Ammon's horn (tissue), 1 donor: ENCODE results near the gene MACROD2.

ENCODE experiments used
- DNase-seq: peaks from one replicate; pipeline ENCODE4 v3.0.0-alpha.2; 2016; ENCODE audit warnings: low spot score

MACROD2 gene

DNA sequence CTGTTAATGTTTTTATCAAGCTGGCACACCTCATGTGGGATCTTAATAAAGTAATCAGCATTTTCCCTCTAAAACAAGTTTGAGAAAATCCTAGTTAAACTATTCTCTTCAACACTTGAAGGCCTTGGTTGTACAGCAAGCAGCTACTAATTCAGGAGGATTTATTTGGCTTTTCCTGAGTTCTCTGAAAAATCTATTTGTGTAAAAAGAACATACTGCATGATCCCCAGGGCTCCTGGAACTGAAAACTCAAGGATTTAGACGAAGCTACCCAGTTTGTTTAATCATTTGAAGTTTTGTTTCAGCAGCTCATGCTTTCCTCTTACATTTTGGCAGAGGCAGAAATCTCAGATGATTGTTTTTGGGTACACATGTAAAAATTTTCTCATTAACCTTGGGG is 651.7 kb downstream of the MACROD2 start:
- no peak for DNase-seq

DNA sequence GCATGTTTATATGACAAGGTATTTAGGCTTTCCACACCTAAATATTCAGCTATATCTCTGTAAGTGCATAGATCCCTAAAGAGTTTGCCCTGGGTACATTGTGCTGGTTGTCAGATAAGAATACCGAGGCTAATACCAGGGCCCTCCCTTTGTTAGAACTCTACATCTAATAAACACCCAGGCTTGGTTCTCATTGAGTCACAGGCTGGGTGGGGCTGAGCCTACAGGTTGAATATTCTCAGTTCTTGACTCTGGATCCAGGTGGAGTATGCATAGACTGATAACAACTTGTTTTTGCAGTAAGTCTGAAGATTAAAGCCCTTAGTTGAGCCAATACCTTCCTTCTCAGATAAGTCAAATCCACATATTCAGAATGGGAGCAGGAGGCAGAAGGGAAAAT is 654.3 kb downstream of the MACROD2 start:
- no peak for DNase-seq

DNA sequence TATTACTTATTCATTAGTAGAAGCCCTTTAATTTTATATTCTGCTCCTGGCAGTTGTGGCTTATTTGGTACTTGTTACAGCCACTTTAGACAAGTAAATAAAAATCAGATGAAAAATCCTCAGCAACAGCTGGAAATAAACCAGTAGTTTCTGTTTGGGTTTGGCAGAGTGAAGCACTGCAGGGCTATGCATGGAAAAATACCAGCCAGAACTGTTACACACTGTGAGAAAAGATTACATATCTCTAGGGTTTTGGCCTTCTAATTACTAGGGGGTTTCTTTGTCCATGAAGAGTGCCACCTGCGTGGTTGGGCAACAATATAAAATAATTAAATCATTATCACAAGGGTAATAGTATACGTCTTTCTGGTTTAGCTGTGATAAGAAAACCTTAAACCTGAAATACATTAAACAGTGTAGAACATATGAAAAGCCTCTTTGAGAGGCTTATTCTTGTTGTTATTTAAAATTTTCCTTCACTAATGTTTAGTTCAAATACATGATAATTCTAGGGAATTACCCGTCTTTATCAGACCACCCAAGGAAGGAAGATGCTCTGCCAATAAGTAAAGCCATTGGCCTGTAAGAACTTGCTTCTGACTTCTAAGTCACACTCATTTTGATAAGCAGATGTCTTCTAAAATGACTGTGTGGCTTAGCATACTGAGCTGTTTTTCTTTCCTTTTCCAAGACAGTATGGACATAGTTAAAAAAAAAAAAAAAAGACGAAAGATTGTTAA is 662.1 kb downstream of the MACROD2 start:
- no peak for DNase-seq

DNA sequence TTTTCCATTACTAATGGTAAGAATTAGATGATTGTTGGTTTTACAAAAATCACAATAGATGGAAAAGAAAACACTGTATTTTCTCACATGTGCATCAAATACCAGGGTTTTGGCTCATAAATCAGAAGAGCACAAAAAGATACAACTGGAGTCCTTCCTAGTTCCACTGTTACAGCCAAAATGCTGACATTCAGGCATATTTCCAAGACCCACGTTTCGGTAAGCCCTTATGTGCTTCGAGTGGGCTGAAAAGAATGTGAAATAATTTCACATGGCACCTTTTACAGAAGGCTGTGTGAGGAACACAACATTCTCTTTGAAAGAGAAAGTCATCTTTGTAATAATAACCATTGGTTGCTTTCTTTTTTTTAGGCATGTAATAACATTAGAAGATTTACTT is 668.8 kb downstream of the MACROD2 start:
- peak; percentile 57 for DNase-seq

DNA sequence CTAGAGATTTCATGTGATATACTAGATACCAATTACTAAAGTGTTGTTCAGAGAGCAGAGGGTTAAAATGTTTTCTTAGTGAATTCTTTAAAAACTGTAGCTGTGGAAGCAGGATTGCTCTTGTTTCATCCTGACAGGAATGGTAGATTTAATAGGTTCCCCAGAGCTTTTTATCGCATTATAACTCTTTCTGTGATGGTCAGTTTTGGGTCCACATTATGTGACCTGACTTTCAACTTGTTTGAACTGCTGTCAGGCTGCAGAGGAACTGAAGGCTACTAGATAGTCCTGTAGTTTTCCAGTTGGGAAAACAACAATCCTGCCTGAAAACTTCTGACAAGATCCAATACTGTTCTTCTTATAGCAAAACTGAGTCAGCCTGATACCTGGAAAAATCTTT is 671.4 kb downstream of the MACROD2 start:
- DNase-seq: no peak

DNA sequence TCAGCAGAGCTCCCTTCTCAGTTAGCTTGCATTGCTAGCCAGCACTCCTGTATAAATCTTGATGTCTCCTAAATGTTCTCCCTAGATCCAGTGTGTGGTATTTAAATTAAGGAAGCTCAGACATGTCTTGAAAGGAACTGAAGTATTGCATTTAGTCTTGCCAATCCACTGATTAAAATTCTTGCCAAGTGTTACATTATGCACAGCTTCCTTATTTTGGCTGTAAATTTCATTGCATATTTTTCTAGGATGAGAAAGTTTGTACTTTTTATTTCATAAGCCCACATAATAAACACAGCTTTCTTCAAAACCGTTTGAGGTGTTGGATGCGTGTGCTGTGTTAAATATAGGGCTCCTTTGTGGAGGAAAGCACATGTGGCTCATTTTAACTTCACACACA is 671.9 kb downstream of the MACROD2 start:
- DNase-seq: no peak

DNA sequence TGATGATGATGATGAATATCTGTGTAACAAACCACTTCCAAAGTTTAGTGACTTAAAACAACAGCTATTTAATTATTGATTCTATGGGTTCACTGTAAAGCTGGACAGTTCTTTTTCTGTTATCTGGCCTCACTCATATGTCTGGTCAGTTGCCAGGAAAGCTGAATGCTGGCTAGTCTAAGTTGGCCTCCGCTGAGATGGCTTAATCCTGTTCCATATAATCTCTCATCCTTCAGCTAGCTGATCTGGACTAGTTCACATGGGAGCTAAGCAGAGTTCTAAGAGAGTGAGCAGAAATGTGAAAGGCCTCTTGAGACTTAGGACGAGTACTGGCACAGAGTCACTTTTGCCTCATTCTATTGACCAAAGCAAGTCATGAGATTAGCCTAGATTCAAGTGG is 676.8 kb downstream of the MACROD2 start:
- no peak for DNase-seq

DNA sequence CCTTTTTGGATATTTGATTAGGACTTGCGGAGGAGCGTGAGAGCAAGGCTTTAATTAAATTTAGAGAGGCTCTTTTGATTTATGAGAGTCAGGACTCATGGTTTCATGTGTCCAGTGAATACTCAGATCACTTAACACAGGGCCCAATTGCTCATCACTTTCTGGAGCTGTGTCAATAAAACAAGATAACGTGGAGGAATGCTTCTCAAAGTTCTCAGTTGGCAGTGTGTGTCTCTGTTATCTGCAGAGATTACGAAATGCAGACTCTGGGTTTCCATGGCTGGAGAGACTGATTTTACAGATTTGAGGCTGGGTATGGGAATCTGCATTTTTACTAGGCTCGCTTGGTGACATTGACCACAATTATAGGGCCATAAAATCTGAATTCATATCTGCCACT is 677.8 kb downstream of the MACROD2 start:
- DNase-seq: no peak

DNA sequence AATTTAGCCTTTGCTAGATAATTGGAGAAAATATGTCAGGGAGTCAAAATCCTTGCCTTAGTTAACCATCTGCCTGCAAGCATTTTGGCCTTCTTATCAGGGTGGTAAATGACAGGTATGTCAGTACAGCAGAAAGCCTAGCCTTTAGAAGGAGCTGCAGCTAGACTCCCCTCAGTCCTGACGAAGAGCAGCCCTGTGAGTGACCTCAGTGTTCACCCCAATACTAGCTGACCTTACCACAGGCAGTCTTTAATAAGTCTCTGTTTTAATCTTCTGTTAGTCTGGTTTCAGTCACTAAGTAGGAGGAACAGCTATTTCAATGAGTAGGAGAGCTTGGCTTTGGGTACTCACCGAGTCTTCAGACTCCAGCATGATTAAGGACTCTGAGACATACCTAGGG is 682.1 kb downstream of the MACROD2 start:
- DNase-seq: no peak

DNA sequence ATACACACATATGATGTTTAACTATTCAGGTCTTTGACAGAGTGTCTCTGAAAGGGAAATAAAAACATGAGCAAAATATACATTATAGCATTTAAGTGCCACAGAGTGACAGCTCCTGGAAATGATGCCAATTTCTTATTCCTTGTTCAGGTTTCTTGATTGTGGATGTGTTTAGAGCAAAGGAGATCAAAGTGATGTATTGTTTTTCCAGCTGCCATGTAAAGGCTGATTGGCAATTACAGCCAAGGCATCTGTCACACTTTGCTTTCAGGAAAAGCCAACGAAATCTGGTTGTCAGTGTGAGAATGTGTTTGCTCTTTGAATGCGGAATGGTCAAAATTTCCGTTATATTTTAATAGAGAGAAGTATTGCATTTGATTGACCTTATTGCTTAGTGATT is 689.9 kb downstream of the MACROD2 start:
- no peak for DNase-seq

DNA sequence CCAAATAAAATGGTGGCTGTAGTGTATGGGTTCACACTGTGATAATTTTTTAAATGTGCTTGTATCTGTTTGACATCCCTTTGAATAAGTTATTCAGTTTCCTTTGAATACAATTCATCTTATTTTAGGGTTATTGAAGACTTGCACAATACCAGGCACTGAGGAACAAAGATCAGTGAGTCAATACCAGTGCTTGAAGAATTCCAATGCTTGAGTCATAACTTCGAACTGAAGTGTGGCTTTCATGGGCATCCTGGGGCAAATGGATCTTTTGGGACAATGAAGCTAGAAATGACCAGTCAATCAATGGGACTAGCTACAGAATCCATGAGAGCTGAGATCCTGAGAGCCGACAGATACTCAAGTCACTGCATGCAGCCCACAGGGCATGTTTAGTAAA is 692.0 kb downstream of the MACROD2 start:
- DNase-seq: no peak

DNA sequence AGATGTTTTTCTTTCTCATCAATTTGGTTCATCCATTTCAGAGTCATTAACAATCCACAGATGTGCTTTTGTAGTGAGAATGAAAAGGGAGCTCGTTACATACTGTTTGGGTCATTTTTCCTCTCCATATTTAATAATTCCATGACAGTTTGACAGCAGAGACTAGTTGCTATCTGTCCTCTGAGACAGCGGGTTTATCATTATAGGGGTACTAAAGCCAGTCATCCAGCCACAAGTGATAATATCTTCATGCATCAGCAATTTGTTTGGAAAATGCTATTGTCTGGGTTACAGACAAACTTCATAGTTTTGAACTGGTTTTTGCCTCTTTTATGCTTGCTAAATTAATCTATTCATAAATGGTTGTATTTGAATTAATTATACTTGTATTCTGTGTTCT is 692.7 kb downstream of the MACROD2 start:
- DNase-seq: no peak

DNA sequence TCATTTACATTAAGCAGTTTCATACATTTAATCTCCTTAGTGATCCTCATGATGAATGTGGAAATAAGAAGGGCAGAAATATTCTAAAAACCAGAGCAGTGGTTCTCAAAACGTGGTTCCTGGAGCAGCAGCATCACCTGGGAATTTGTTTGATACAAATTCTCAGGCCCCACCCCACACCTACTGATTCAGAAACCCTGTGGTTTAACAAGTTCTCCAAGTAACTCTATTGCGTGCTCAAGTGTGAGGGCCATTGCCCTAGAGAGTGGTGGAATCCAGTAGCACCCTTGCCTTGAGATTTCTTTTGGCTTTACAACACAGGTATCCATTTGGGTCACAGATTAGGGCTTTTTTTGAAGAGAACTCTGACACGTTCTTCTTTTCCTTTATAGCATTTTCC is 696.7 kb downstream of the MACROD2 start:
- DNase-seq: no peak

DNA sequence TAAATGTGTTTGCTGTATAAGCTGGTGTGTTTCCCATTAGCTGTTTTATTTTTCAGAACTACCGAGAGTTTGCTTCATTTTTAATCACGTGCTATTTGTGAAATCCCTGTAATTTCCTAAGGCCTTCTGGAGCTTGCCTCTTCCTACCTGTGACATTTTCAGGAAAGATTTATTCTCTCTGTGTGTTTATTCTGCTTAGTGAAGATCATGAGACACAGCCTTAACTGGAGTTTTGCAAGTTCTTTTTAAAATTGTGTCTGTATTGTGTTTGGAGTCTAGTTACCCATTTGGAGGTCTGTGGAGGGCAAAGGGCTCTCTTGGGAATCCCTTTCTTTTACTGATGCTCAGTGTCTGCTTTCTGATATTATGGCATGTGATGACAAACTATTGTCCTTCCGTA is 701.2 kb downstream of the MACROD2 start:
- no peak for DNase-seq

DNA sequence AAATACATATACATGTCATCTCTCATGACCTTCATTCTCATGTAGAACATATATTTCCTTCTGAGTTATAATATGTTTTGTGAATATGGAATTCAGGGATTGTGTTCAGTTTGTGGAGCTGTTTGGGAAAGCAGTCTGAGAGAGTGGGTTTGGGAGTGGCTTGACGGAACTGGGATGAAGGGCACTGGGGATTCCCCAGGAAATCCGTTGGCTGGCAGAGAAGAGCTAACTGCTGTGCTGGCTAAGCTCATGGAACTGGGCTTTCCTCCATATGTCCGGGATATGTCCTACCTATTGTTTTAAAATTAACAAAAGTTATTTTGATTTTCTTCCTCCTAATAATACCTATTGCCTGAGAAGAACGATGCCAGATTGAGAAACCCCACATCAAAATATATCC is 701.6 kb downstream of the MACROD2 start:
- DNase-seq: no peak

DNA sequence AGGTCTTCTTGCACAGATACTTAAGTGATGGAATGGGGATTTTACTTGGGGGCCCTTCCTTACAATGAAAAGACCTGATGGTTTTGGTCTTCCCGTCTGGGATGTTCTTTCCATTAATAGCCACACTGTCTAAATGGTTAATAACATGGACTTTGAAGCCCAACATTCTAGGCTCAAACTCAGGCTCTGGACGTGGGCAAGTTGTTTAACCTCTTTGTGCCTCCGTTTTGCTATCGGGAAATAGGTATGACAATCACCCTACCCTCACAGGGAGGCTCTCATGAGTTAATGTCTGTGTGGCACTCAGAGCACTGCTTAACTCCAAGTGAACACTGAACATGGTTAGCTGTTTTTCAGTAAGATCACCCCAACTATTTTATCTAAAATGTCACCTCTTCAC is 702.8 kb downstream of the MACROD2 start:
- no peak for DNase-seq

DNA sequence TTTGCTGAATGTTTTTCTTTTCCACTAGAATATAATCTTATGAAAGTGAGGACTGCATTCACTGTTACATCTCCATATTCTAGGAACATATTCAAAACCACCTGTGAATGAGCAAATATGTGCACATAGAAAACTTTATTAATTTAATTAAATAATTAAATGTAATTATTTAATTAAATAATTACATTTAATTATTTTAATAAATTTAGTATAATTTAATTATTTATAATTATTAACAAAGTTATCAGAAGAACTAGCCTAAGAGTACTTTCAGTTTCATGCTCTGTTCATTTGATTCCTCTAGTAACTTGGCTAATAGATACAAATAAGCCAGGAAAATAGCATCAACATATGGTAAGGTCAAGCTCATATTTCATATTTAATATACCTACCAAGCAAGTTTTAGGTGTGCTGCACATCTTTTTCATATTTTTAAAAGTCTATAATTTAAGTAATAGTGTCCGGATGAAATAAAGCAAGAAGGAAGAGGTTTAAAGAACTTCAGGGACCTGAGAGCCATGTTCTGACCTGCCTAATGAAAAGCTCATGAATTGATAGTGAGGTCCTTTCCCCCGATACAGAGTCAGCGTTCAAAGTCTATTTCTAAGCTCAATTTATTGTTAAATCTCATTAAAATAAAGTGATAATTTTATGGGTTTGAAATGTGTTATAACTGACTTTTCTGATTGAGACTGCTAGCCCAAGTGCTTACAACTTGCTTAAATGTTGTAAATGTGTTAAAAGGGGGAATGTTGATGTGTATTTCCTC is 703.5 kb downstream of the MACROD2 start:
- no peak for DNase-seq

DNA sequence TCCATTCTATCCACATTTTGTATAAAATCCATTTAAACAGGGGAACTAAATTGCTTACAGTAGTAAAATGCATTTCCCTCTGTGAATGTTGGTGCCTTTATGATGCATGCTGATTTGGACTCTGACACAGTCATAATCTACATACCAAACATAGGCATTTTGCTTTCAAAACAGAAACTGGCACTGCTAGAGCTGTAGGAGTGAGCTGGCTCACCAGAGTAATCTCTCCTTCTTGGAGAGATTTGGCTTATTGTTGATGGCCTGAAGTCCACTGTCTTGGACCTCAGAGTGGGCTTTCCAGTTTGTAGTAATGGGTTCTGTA is 705.3 kb downstream of the MACROD2 start:
- peak; percentile 22 for DNase-seq

DNA sequence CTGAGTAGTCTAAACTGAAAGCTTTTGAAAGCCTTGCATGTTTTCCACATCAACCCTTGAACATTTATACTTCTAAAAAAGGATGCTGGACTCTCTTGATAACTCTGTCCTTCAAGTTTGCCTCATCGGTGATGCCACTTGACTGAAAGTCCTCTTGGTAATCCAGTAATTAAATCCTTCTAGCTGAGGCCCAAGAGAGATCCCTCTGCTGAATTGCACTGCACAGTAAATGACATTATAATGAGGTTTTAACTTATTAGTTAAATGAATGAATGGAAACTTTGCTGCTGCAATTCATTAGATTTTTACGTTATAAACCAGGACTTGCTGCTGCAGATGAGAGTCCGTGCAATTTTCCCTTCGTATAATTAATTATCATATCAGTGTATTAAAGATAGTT is 706.0 kb downstream of the MACROD2 start:
- DNase-seq: no peak

DNA sequence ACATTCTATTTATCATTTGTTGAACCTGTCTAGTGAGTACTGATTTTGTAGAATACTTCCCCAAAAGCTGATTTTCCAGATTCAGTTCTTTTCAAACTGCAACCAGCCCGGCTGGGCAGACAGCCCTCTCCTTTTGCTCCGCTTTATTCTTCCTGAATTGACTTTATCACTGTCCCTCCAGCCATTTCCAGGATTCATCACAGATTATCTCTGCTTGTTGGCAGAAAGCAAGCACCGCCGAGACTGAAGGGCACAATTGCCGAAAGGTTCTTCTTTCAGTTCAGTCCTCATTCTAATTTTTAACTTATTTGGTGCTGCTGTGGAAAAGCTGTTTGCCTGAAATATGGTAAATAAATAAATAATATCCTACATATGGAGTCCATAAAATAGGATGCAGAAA is 711.2 kb downstream of the MACROD2 start:
- DNase-seq: no peak

DNA sequence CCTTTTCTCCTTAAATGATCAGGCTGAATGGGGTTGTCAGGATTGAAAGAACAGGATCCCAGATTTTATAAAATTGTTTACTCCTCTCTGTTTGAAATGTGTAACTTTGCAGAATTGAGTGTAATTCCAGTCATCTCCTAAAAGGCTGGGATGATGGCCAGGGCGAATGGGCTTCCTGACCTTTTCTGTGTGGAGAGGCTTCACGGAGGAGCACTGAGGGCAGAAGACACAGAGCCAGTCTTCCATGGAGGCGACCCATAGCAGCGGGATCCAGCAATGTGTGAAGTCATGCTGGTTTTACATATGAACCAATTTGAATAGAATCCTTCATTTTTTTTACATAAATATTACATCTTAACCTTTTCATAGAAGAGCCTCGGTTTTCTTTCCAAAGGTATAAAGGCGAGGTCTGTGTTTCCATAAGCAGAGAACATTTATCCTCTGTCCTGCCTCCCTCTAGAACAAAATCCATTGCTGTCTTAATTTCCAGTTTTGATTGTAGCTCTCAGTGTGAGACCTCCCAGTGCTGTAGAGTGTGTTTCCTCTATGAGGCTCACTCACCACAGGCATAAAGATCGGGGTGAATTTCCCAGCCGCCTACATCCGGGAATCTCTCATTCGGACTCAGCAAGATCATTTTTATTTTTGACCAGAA is 711.8 kb downstream of the MACROD2 start:
- no peak for DNase-seq

DNA sequence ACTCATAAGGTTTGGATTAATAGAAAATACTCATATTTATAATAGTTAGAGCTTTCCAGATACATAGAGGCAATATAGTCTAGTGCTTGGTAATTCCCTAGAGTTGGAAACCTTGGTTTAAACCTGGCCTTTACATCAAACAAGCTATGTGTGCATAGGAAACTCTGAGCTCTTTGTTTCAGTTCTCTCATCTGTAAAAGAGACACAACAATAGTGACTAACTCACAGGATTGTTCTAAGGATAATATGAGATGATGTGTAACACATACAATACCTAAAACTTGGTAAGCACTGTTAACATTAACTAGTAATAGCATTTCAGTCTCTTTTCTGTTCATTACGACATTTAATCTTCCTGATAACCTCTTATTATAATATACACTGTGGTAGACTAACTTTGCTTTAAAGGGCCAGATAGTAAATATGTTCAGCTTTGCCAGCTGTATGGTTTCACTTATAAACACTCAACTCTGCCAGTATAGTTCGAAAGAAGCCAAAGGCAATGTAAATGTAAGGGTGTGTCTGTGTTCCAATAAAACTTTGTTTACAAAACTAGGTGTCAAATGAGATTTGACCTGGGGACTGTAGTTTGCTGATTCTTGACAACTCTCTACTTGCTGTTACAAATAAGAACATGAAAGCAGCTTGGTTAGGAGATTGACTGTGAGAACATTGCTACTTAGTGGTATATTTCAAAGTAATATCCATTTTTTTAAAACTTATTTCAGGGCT is 712.7 kb downstream of the MACROD2 start:
- no peak for DNase-seq

DNA sequence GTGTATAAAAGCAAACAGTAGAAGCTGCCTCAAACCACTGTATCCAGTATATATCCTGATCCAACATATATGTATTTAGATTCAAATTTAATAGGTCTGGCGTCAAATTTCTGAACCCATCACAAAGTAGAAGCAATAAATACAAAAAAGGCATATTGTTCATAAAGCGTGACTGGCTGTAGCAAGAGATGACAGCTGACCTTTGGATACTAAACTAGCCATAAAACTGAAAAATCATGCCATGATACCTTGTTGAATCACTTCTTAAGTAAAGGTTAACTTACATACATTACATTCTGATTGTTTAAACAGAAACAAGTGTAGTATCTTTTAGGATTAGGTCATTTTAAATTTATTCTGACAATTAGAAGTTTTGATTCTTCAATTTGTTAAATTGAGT is 714.1 kb downstream of the MACROD2 start:
- DNase-seq: no peak
